Measurements from ENCODE around the gene RNU6-7. TPM values are rescaled to one million over a fixed set of nuclear protein-coding genes. Genes with fewer than 3 reads are reported as not detected.

RNU6-7 gene
- total RNA-seq, 1 donor from 2014 or later = not detected

DNA sequence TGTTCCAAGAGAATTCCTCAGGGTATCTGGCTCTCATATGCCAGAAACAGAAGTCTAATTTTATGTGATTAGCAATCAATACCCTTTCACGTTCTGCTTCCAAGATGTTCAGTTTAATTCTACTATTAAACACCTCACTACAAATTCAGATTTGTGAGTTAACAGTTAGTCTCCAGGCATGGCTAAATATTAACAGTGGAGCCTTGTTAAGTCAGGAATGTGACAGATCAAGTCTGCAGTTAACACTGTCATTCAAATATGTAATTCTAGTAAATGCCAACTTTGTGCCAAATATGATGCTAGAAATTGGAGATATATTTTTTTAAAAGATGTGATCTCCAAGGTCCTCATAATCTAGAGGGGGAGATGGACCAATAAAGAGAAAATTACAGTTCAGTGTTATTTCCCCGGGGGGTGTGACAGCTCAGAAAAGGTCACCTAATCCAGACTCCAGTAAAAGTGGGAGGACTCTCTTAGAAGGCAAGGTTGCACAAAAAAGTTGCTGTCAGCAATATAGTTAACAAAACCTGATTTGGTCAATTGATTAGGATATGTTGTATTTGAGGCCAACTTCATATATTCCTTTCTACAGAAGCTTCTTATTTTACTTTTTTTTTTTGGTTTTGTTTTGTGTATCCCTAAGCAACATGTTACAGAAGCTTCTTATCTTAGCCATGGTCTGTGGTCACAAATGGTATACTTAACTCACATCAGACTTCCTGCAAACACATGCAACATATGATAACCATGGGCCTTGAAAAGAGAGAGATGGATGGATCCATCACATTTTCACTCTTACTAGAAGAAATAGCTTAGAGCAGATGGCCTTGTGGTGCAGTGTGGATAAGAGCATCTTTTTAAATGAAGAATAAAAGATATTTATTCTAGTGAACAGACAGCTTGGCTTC is 18.4 kb upstream of the RNU6-7 start:
- DNase-seq (ENCODE audit: low read depth) (no peak), FAIRE-seq (no peak)
- no peaks in the 10 kb centered on the region for H3K27me3 ChIP-seq (ENCODE audit: control insufficient read depth, insufficient read depth, low read length)
- H3K36me3 ChIP-seq (ENCODE audit: control insufficient read depth, insufficient read depth, low read length) = no peaks in the 10 kb centered on the region
- no peak for TF ChIP-seq CTCF (IDR thresholded peaks at IDR 0.05; ENCODE audit: insufficient read depth, low read length, severe bottlenecking)
- H3K4me3 ChIP-seq (ENCODE audit: low read depth, low read length) = no peak overlapping the region

- Histone ChIP-seq H3K27me3 (ENCODE audit: control insufficient read depth, insufficient read depth, low read length) (no peaks in the 10 kb centered on the region), H3K4me3 (ENCODE audit: low read depth, low read length) (no peak overlapping the region), H3K36me3 (ENCODE audit: control insufficient read depth, insufficient read depth, low read length) (no peaks in the 10 kb centered on the region)
- no peak for TF ChIP-seq CTCF (IDR thresholded peaks at IDR 0.05; ENCODE audit: insufficient read depth, low read length, severe bottlenecking)
- DNase-seq (ENCODE audit: low read depth) (no peak), FAIRE-seq (no peak)
Observed at GRCh38 chr14:32185097-32185496, 16.7 kb upstream of the RNU6-7 start.

DNA sequence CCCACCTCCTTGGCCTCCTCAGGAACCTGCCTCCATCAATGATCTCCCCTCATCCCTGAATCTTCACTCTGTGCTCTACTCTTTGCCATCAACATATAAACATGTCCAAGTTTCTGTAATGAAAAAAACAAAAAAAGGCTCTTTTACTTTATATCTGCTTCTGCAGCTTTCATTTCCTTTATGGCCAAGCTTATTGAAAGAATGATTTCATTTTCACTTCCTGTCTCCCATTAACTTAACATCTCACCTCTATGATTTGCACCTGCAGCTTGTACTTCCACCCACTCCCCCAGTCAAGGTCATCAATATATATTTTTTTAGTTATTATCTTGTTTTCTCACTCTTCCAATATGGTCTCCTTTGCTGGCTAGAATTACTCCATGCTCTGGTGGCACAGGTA is 15.6 kb upstream of the RNU6-7 start:
- no peaks in the 10 kb centered on the region for H3K27me3 ChIP-seq (ENCODE audit: control insufficient read depth, insufficient read depth, low read length)
- no peak for TF ChIP-seq CTCF (IDR thresholded peaks at IDR 0.05; ENCODE audit: insufficient read depth, low read length, severe bottlenecking)

DNA sequence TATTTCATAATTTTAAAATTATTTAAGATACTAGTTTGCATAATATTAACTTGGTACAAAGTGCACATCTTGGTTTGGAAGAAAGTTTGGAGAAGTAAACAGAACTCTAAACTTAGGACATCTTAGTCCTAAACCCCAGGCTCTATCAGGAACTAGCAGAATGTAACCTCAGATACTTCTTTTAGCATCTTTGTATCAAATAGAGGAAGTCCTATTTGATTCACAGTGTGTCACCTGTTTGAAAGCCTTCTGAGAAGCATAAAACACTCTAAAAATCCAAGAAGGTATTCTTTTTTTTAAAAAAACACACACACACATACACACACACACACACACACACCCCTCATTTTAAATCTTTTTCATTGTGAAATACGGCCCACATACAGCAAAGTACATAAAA is 12.0 kb upstream of the RNU6-7 start:
- Histone ChIP-seq H3K4me3 (ENCODE audit: low read depth, low read length) (no peak overlapping the region), H3K27me3 (ENCODE audit: control insufficient read depth, insufficient read depth, low read length) (no peaks in the 10 kb centered on the region), H3K36me3 (ENCODE audit: control insufficient read depth, insufficient read depth, low read length) (no peaks in the 10 kb centered on the region)
- no peak for TF ChIP-seq CTCF (IDR thresholded peaks at IDR 0.05; ENCODE audit: insufficient read depth, low read length, severe bottlenecking)
- FAIRE-seq (no peak), DNase-seq (ENCODE audit: low read depth) (no peak)

More for the DNA sequence above, 15.6 kb upstream of the RNU6-7 start:
- H3K36me3 ChIP-seq (ENCODE audit: control insufficient read depth, insufficient read depth, low read length) = no peaks in the 10 kb centered on the region
- FAIRE-seq = no peak
- no peak for DNase-seq (ENCODE audit: low read depth)
- H3K4me3 ChIP-seq (ENCODE audit: low read depth, low read length) = no peak overlapping the region

DNA sequence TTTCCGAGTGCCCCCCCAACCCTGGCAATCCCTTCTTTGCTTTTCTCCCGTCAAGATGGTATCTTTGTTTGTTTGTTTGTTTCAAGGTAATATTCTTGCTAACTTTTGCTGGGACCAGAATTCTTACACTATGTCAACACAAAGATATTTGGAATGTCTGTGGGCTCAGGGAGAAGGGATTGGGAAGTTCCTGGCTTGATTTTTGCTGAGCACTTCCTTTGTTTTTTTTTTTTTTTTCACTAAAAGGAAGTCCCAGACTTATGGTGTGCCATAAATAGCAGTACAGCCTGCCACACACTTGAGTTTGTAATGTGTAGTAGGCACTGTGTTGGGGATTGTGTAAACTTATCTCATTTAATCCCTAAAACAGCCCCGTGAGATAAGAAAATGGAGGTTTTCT is 11.2 kb upstream of the RNU6-7 start:
- Histone ChIP-seq H3K36me3 (ENCODE audit: control insufficient read depth, insufficient read depth, low read length) (no peaks in the 10 kb centered on the region), H3K4me3 (ENCODE audit: low read depth, low read length) (no peak overlapping the region), H3K27me3 (ENCODE audit: control insufficient read depth, insufficient read depth, low read length) (no peaks in the 10 kb centered on the region)
- no peak for TF ChIP-seq CTCF (IDR thresholded peaks at IDR 0.05; ENCODE audit: insufficient read depth, low read length, severe bottlenecking)
- DNase-seq (ENCODE audit: low read depth) (no peak), FAIRE-seq (no peak)
